ENCODE measurements around the gene FYN. TPM values are rescaled to one million over a fixed set of nuclear protein-coding genes. Genes with fewer than 3 reads are reported as not detected.

The FYN gene
- total RNA-seq, 1 experiment from 2014 or later: 7.2 TPM

- H3K9me3 ChIP-seq: no peaks in the 10 kb centered on the region
- no peaks in the 10 kb centered on the region for H3K36me3 ChIP-seq (ENCODE audit: control insufficient read depth, insufficient read depth, low read length)
- Mint-ChIP-seq H3K27me3 (ENCODE audit: insufficient read depth, unreplicated experiment) (no peaks in the 10 kb centered on the region), H3K36me3 (ENCODE audit: insufficient read depth, unreplicated experiment) (no peaks in the 10 kb centered on the region), H3K4me3 (ENCODE audit: unreplicated experiment) (no peak overlapping the region), H3K4me1 (ENCODE audit: low read depth, unreplicated experiment) (no peaks in the 10 kb centered on the region), H3K9me3 (ENCODE audit: unreplicated experiment) (peaks cover 9% of the 10 kb centered on the region), H3K27ac (ENCODE audit: unreplicated experiment) (no peak overlapping the region)
- TF ChIP-seq CTCF (IDR thresholded peaks at IDR 0.05; ENCODE audit: insufficient read depth in 1 of 2, low read depth in 1 of 2, low read length in 1 of 2, severe bottlenecking in 1 of 2, unreplicated experiment in 1 of 2): no peak
- intact Hi-C loops (cut with micrococcal nuclease; ENCODE audit: unreplicated experiment): no loop called here
- ChIA-PET CTCF (no interaction called here), POLR2A (no interaction called here)
- H3K4me1 ChIP-seq: no peaks in the 10 kb centered on the region
- no peaks in the 10 kb centered on the region for H3K27me3 ChIP-seq (replicated peaks; ENCODE audit: control insufficient read depth, insufficient read depth, low read length)
- no TSS peak for BruUV-seq (replicated peaks)
- no peak overlapping the region for H3K4me3 ChIP-seq (ENCODE audit: low read depth, low read length)
- no peak for DNase-seq
Observed at GRCh38 chr6:111920578-111920977, 47.3 kb upstream of the FYN start.

GRCh38 chr6:111918825-111919224 lies 45.6 kb upstream of the FYN start:
- H3K9me3 Mint-ChIP-seq (ENCODE audit: unreplicated experiment): peaks cover 9% of the 10 kb centered on the region
- peaks cover 3% of the 10 kb centered on the region for H3K27me3 Mint-ChIP-seq (ENCODE audit: insufficient read depth, unreplicated experiment)
- no peak overlapping the region for H3K27ac Mint-ChIP-seq (ENCODE audit: unreplicated experiment)
- Histone ChIP-seq H3K27me3 (replicated peaks; ENCODE audit: control insufficient read depth, insufficient read depth, low read length) (no peaks in the 10 kb centered on the region), H3K36me3 (ENCODE audit: control insufficient read depth, insufficient read depth, low read length) (no peaks in the 10 kb centered on the region), H3K9me3 (no peaks in the 10 kb centered on the region), H3K4me3 (ENCODE audit: low read depth, low read length) (no peak overlapping the region), H3K4me1 (no peaks in the 10 kb centered on the region)
- POLR2A ChIA-PET: no interaction called here
- intact Hi-C loops (cut with micrococcal nuclease; ENCODE audit: unreplicated experiment): no loop called here
- H3K36me3 Mint-ChIP-seq (ENCODE audit: insufficient read depth, unreplicated experiment): no peaks in the 10 kb centered on the region
- CTCF ChIA-PET: no interaction called here
- no peaks in the 10 kb centered on the region for H3K4me1 Mint-ChIP-seq (ENCODE audit: low read depth, unreplicated experiment)
- no peak for TF ChIP-seq CTCF (IDR thresholded peaks at IDR 0.05; ENCODE audit: insufficient read depth in 1 of 2, low read depth in 1 of 2, low read length in 1 of 2, severe bottlenecking in 1 of 2, unreplicated experiment in 1 of 2)
- DNase-seq: no peak
- BruUV-seq (replicated peaks): no TSS peak
- no peak overlapping the region for H3K4me3 Mint-ChIP-seq (ENCODE audit: unreplicated experiment)

GRCh38 chr6:111916747-111917146 lies 43.5 kb upstream of the FYN start:
- Mint-ChIP-seq H3K9me3 (ENCODE audit: unreplicated experiment) (peaks cover 9% of the 10 kb centered on the region), H3K4me3 (ENCODE audit: unreplicated experiment) (no peak overlapping the region), H3K27ac (ENCODE audit: unreplicated experiment) (no peak overlapping the region), H3K27me3 (ENCODE audit: insufficient read depth, unreplicated experiment) (peaks cover 8% of the 10 kb centered on the region), H3K36me3 (ENCODE audit: insufficient read depth, unreplicated experiment) (no peaks in the 10 kb centered on the region), H3K4me1 (ENCODE audit: low read depth, unreplicated experiment) (no peaks in the 10 kb centered on the region)
- ChIA-PET CTCF (no interaction called here), POLR2A (no interaction called here)
- no TSS peak for BruUV-seq (replicated peaks)
- Histone ChIP-seq H3K4me3 (ENCODE audit: low read depth, low read length) (no peak overlapping the region), H3K36me3 (ENCODE audit: control insufficient read depth, insufficient read depth, low read length) (no peaks in the 10 kb centered on the region), H3K4me1 (no peaks in the 10 kb centered on the region), H3K27me3 (replicated peaks; ENCODE audit: control insufficient read depth, insufficient read depth, low read length) (no peaks in the 10 kb centered on the region), H3K9me3 (no peaks in the 10 kb centered on the region)
- no peak for TF ChIP-seq CTCF (IDR thresholded peaks at IDR 0.05; ENCODE audit: insufficient read depth in 1 of 2, low read depth in 1 of 2, low read length in 1 of 2, severe bottlenecking in 1 of 2, unreplicated experiment in 1 of 2)
- no peak for DNase-seq
- intact Hi-C loops (cut with micrococcal nuclease; ENCODE audit: unreplicated experiment): no loop called here
